T-helper 1 cell (primary cell): ENCODE results near the gene DRC7.
A peak's percentile ranks its signal among the peaks of the same experiment; 100 is the strongest.
"Not testable (repeated sequence)": the region's sequence is repeated elsewhere in the genome, so short reads cannot be mapped to it uniquely, and the experiment has no call there.

Experiments used
- DNase-seq, 5 donors: peaks; one replicate each; pipeline ENCODE4 v3.0.0-alpha.2; 2012 to 2020

The DRC7 gene

GRCh38 chr16:57721356-57722209 is 27.0 kb downstream of the DRC7 start:
- DNase-seq: no peak

DNA sequence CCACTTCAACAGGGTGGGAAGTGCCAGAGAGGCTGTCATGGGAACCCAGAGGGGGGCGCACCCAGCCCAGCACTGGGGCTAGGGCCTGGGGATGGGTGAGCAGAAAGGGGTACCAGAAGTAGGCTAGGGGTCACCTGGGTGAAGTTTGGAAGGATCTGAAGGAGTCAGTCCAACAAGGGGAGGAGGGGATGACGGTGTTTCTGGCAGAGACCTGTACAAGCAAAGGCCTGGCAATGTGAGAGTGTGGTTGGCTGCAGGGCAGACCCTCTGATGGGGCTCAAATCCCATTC is 27.5 kb downstream of the DRC7 start:
- no peak for DNase-seq

GRCh38 chr16:57722651-57723050 is 28.0 kb downstream of the DRC7 start:
- no peak for DNase-seq

DNA sequence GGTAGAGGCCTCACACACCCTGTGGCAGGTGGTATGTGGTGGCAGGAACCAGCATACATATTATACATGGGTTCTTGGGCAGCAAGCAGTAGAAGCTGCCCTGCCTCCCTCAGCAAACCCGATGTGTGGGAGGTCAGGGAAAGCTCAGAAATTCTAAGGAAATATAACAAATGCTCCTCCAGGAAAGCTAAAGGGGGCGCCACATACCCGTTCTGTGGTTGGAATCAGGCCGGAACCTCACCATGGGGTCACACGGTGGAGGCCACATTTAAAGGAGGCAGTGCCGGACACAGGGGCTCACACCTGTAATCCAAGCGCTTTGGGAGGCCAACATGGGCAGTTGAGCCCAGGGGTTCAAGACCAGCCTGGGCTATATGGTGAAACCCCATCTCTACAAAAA is 28.6 kb downstream of the DRC7 start:
- DNase-seq: no peak

GRCh38 chr16:57724531-57724930 is 29.9 kb downstream of the DRC7 start:
- no peak for DNase-seq

GRCh38 chr16:57725151-57725550 is 30.5 kb downstream of the DRC7 start:
- DNase-seq: no peak

DNA sequence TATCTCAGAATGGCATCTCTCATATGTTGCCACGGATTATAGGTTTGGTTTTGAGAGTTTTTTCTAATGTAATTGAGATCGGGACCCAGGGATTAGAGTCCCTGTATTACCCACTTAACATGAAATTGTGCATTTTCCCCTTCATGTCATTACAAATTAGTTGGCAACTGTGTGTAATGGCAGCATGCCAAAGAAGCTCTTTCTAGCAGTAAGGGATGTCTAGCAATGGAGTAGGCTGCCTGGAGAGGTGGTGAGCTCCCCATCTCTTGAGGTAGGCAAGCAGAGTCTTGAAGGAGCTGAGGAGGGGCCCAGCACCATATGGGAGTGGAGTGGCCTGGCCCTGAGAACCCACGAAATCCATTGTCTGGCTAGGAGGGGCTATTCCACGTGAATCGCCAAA is 30.9 kb downstream of the DRC7 start:
- DNase-seq: no peak

DNA sequence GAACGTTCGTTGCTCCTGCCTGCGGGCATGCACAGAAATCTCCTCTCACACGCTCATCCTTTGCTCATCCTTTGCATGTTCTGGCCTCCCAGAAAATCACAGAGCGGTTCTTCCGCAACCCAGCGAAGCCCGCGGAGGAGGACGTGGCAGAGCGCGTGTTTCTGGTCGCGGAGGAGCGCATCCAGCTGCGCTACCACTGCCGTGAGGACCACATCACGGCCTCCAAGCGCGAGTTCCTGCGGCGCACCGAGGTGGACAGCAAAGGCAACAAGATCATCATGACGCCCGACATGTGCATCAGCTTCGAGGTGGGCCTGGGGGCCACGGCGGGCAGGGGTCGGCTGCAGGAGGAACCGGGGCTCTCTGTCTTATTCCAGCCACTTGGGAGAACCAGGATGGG is 31.4 kb downstream of the DRC7 start:
- DNase-seq: no peak

GRCh38 chr16:57726433-57726947 is 31.9 kb downstream of the DRC7 start:
- DNase-seq: no peak

DNA sequence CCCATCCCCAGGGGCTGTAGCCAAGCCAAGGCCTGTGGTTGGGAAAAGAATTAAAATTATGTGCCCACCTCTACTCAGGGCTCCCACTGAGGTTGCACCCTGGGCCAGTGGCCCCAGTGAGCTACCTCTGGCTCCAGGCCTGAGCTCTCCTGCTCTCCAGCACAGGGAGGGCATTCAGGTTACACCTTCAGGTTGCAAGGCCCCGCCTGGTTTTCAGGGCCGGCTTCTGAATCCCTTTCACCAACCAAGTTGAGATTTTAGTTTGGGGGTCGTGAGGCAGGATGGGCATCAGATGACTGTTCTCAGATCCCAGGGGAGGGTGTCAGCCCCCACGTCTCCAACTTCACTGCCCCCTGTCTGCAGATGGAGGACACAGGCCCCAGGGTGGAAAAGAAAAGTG is 33.0 kb downstream of the DRC7 start:
- DNase-seq: no peak

GRCh38 chr16:57728336-57729181 is 34.0 kb downstream of the DRC7 start:
- DNase-seq: no peak

DNA sequence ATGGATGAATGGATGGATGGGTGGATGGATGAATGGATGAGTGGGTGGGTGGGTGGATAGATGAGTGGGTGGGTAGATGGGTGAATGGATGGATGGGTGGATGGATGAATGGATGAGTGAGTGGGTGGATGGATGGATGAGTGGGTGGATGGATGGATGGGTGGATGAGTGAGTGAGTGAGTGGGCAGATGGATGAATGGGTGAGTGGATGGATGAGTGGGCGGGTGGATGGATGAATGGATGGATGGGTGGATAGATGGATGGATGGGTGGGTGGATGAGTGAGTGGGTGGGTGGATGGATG is 34.5 kb downstream of the DRC7 start:
- DNase-seq: no peak

- not testable (repeated sequence) for DNase-seq
These were observed 35.2 kb downstream of the DRC7 start for GRCh38 chr16:57729852-57730251.

DNA sequence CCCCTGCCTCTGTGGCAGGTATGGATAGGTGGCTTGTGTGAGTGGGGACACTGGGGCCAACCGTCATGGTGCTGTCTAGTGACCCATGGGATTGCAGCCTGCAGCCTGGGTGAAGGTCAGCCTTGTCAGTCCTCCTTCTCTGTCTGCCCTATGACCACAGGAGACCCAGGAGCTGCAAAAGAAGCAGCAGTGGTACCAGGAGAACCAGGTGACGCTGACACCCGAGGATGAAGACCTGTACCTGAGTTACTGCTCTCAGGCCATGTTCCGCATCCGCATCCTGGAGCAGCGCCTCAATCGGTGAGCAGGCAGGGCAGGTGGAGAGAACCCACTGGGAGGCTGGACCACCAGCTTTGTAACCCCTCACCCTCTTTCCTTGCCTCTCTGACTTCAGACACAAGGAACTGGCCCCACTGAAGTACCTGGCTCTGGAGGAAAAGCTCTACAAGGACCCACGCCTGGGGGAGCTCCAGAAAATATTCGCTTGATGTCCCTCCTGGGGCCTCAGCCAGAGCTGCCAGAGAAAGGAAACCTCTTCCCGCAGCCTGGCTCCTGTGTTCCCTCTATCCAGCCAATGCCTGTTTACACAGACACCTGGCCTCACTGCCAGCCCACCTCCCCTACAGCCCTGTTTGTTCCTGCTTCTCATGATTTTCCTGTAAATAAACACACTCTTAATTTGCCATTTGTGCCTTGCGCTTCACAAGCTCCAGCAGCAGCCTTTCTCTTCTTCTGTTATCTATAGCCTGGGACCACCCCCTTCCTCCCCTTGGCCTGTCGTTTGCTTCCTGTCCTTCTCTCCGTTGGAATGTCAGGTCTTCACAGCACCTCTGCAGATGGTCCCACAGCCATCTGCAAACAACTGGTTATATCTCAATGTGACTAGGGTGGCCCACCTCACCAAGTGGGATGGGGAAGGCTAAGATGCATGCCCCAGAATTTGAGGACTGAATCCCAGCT is 36.4 kb downstream of the DRC7 start:
- DNase-seq: no peak

- no peak for DNase-seq
These were observed 37.4 kb downstream of the DRC7 start for GRCh38 chr16:57732037-57732436.

- DNase-seq: no peak
These were observed 38.1 kb downstream of the DRC7 start for GRCh38 chr16:57732714-57733113.

DNA sequence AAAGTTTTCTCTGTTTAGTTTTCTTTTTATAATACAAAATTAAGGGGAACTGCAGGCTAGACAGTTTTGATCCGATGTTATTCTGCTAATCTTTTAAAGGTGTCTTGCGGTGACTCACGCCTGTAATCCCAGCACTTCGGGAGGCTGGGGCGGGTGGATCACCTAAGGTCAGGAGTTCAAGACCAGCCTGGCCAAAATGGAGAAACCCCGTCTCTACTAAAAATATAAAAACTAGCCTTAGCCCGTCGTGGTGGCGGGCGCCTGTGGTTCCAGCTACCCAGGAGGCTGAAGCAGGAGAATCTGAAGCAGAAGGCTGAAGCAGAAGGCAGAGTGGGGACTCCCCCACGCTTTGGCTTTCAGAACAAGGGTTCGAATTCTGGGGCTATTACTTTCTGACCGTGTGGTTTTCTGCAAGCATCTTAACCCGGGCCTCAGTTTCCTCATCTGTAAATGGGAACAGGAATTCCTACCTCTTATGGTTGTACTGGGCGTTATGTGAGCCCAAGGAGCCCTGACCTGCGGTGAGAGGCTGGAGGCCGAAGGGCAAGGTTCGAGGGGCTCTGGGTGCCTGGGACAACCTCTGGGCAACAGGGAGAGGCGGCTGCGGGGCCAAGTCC is 39.8 kb downstream of the DRC7 start:
- DNase-seq: no peak

DNA sequence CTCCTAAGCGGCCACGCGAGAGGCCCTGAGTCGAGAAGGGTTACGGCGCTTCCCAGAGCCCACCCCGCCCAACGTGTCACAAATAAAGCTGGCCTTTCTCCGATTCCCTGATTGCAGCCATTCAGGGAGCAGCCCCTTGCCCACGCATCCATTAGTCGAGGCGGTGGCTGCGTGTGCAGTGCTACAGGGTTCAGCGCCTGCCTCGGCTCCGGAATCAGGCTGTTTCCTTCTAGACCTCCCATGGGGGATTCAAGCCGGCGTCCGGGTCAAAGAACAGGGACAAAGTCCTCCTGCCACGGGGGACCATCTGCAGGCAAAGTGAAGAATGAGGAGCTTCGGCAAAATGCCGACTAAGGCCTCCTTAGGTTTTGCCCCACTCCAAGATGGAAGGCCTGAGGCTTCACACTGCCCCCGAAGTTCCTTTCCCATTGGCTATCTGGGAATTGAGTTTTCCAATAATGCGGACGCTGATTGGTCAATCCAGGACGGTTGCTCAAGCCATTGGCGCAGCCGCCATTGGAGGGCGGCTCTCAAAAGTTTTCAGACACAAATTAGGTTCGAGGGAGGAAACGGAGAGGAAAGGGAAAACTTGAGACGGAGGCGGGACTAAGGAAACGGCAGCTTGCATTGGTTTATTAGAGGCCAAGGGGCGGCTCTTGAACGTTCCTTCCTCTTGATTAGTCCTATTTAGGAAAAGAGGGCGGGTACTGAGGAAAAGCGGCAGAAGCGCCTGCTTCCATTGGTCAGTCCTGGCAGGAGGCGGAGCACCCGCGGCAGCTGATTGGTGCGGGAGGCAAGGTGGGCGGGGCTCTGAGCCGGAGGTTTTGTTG is 40.5 kb downstream of the DRC7 start:
- DNase-seq: peak; percentile 94 to 100 (median 96)

GRCh38 chr16:57735755-57736418 is 41.3 kb downstream of the DRC7 start, which contains the start of gene KATNB1:
TSS of gene KATNB1 (plus strand) at chr16:57735770. CDS start at chr16:57737244, 1,474 bp downstream.
- no peak for DNase-seq

- DNase-seq: peak in 3 of 5 donors; percentile 36 to 46 (median 45)
These were observed 42.1 kb downstream of the DRC7 start for GRCh38 chr16:57736419-57737351.
